ENCODE data around the gene RHOU. TPM values are rescaled to one million over a fixed set of nuclear protein-coding genes. Genes with fewer than 3 reads are reported as not detected.

Gene RHOU
- total and polyA plus RNA-seq, 11 donors: 1.3 to 20.5 (median 2.9) TPM

GRCh38 chr1:228781809-228782661 is 46.8 kb downstream of the RHOU start:
- no peak for TF ChIP-seq CTCF (IDR thresholded peaks at IDR 0.05)
- TF ChIP-seq POLR2A (IDR thresholded peaks at IDR 0.05): no peak
- H3K36me3 ChIP-seq: no peaks in the 10 kb centered on the region
- intact Hi-C loops (cut with DNase I): no loop called here
- DNase-seq (no peak), ATAC-seq (peak in 1 of 4 donors; percentile 8)
- peaks cover 0 to 22% (median 4%) of the 10 kb centered on the region in 9 donors for H3K27me3 ChIP-seq
- 60 to 72% (median 66%) methylated on average over 10 of the region's 10 CpGs for WGBS, 4 donors
- no peak overlapping the region for H3K4me3 ChIP-seq
- H3K27ac ChIP-seq: no peak overlapping the region
- peaks cover 0 to 20% (median 5%) of the 10 kb centered on the region in 12 donors for H3K4me1 ChIP-seq
- H3K9me3 ChIP-seq: no peaks in the 10 kb centered on the region

GRCh38 chr1:228782662-228783417 is 47.6 kb downstream of the RHOU start:
- H3K27ac ChIP-seq: no peak overlapping the region
- TF ChIP-seq POLR2A (IDR thresholded peaks at IDR 0.05) (no peak), CTCF (IDR thresholded peaks at IDR 0.05) (no peak)
- H3K9me3 ChIP-seq: no peaks in the 10 kb centered on the region
- ATAC-seq (peak in 2 of 4 donors; percentile 40), DNase-seq (no peak)
- peaks cover 0 to 22% (median 4%) of the 10 kb centered on the region in 9 donors for H3K27me3 ChIP-seq
- no peaks in the 10 kb centered on the region for H3K36me3 ChIP-seq
- H3K4me1 ChIP-seq: peaks cover 0 to 27% (median 5%) of the 10 kb centered on the region in 12 donors
- no peak overlapping the region for H3K4me3 ChIP-seq
- WGBS, 4 donors: 72 to 80% (median 74%) methylated on average over 5 of the region's 5 CpGs
- intact Hi-C loops (cut with DNase I): no loop called here

GRCh38 chr1:228783418-228784040 is 48.2 kb downstream of the RHOU start:
- peaks cover 0 to 22% (median 4%) of the 10 kb centered on the region in 9 donors for H3K27me3 ChIP-seq
- no peak for TF ChIP-seq POLR2A (IDR thresholded peaks at IDR 0.05)
- TF ChIP-seq CTCF (IDR thresholded peaks at IDR 0.05): no peak
- 79 to 82% (median 81%) methylated on average over 6 to 11 of the region's 11 CpGs for WGBS, 4 donors
- DNase-seq (no peak), ATAC-seq (no peak)
- H3K36me3 ChIP-seq: no peaks in the 10 kb centered on the region
- intact Hi-C loops (cut with DNase I): no loop called here
- no peaks in the 10 kb centered on the region for H3K9me3 ChIP-seq
- H3K4me3 ChIP-seq: no peak overlapping the region
- peaks cover 0 to 27% (median 5%) of the 10 kb centered on the region in 12 donors for H3K4me1 ChIP-seq
- no peak overlapping the region for H3K27ac ChIP-seq

GRCh38 chr1:228784181-228784580 is 48.9 kb downstream of the RHOU start:
- no peaks in the 10 kb centered on the region for H3K36me3 ChIP-seq
- WGBS, 4 donors: 86 to 92% (median 91%) methylated on average over 3 of the region's 3 CpGs
- H3K9me3 ChIP-seq: no peaks in the 10 kb centered on the region
- DNase-seq (no peak), ATAC-seq (no peak)
- no peak overlapping the region for H3K27ac ChIP-seq
- H3K27me3 ChIP-seq: peaks cover 0 to 22% (median 3%) of the 10 kb centered on the region in 9 donors
- H3K4me3 ChIP-seq: no peak overlapping the region
- intact Hi-C loops (cut with DNase I): no loop called here
- no peak for TF ChIP-seq CTCF (IDR thresholded peaks at IDR 0.05)
- TF ChIP-seq POLR2A (IDR thresholded peaks at IDR 0.05): no peak
- H3K4me1 ChIP-seq: peaks cover 0 to 27% (median 4%) of the 10 kb centered on the region in 12 donors
